HEK293 (cell line): ENCODE results near the gene C8G.

Source experiments
- CTCF ChIA-PET: fragments of 350-600 bp; formaldehyde crosslinking; extraction: SDS; loops from one replicate; lab custom pipeline; 2021; ENCODE audit warnings: antibody characterized with exemption; lab: Yijun Ruan, JAX
- POLR2A ChIA-PET: fragments of 300-600 bp; formaldehyde crosslinking; extraction: SDS; loops from one replicate; lab custom pipeline; 2020; ENCODE audit warnings: antibody characterized with exemption, inconsistent platforms; lab: Yijun Ruan, JAX
- H3K27ac ChIP-seq: fragments of 200-500 bp; sonication (Bioruptor generic); 2 replicates; pipeline ENCODE4 v1.5.1; 2014; ENCODE audit warnings: low read depth, low read length, control low read depth, inconsistent platforms; ENCODE audit errors: extremely low read depth
- H3K36me3 ChIP-seq, 2 experiments: fragments of 200-500 bp in 1 of 2; sonication (Bioruptor generic) in 1 of 2; 1 replicate in 1 of 2; 2 replicates in 1 of 2; pipeline ENCODE4 v1.5.1; 2014 to 2017; ENCODE audit warnings: inconsistent platforms in 2 of 2, low read length in 2 of 2; ENCODE audit not compliant: control insufficient read depth in 2 of 2, insufficient read depth in 1 of 2
- H3K4me1 ChIP-seq: fragments of 200-500 bp; sonication (Bioruptor generic); 2 replicates; pipeline ENCODE4 v1.5.1; 2014; ENCODE audit warnings: mild to moderate bottlenecking, low read length, inconsistent platforms; ENCODE audit not compliant: control insufficient read depth, insufficient read depth
- H3K4me3 ChIP-seq: 2 replicates; pipeline ENCODE4 v1.5.1; 2011; ENCODE audit warnings: low read depth, mild to moderate bottlenecking, control low read depth, low read length, moderate library complexity
- H3K9me3 ChIP-seq: fragments of 200-500 bp; sonication (Bioruptor generic); 2 replicates; pipeline ENCODE4 v1.5.1; 2014; ENCODE audit warnings: low read depth, low read length, inconsistent platforms; ENCODE audit not compliant: control insufficient read depth, insufficient read depth
- EGR2 ChIP-seq: fragments of 450-650 bp; formaldehyde crosslinking; IDR thresholded peaks from 2 replicates; pipeline ENCODE4 v1.5.1; 2016; ENCODE audit warnings: low read depth, missing biosample characterization, missing genetic modification characterization
- GLI2 ChIP-seq: fragments of 450-650 bp; formaldehyde crosslinking; IDR thresholded peaks from 2 replicates; pipeline ENCODE4; 2017; ENCODE audit warnings: missing biosample characterization, missing genetic modification characterization, low read depth, borderline replicate concordance
- GLI4 ChIP-seq: fragments of 450-650 bp; formaldehyde crosslinking; IDR thresholded peaks from 2 replicates; pipeline ENCODE4 v1.5.1; 2016; ENCODE audit warnings: missing biosample characterization, missing genetic modification characterization
- IKZF3 ChIP-seq: fragments of 450-650 bp; IDR thresholded peaks from 2 replicates; pipeline ENCODE4 v1.5.0; 2018; ENCODE audit warnings: missing biosample characterization, mild to moderate bottlenecking, missing genetic modification characterization, moderate library complexity
- KLF1 ChIP-seq: fragments of 450-650 bp; formaldehyde crosslinking; IDR thresholded peaks from 2 replicates; pipeline ENCODE4 v1.5.1; 2016; ENCODE audit warnings: missing biosample characterization, missing genetic modification characterization
- KLF10 ChIP-seq: fragments of 450-650 bp; IDR thresholded peaks from 2 replicates; pipeline ENCODE4 v1.5.1; 2018; ENCODE audit warnings: missing biosample characterization, mild to moderate bottlenecking, missing genetic modification characterization
- KLF8 ChIP-seq: fragments of 450-650 bp; formaldehyde crosslinking; IDR thresholded peaks from 2 replicates; pipeline ENCODE4 v1.5.1; 2016; ENCODE audit warnings: missing biosample characterization, missing genetic modification characterization
- MYNN ChIP-seq: fragments of 450-650 bp; formaldehyde crosslinking; IDR thresholded peaks from 2 replicates; pipeline ENCODE4 v1.5.1; 2016; ENCODE audit warnings: missing biosample characterization, missing genetic modification characterization, borderline replicate concordance
- PBX3 ChIP-seq: sonication (generic); formaldehyde crosslinking; IDR thresholded peaks from 2 replicates; pipeline ENCODE4 v1.8.1; 2022; ENCODE audit warnings: mild to moderate bottlenecking, moderate library complexity, missing genetic modification reagents
- SCRT2 ChIP-seq: fragments of 450-650 bp; formaldehyde crosslinking; IDR thresholded peaks from 2 replicates; pipeline ENCODE4 v1.5.1; 2016; ENCODE audit warnings: missing biosample characterization, missing genetic modification characterization
- SP2 ChIP-seq: fragments of 450-650 bp; formaldehyde crosslinking; IDR thresholded peaks from 2 replicates; pipeline ENCODE4 v1.5.1; 2016; ENCODE audit warnings: missing biosample characterization, missing genetic modification characterization
- WT1 ChIP-seq: fragments of 450-650 bp; formaldehyde crosslinking; IDR thresholded peaks from 2 replicates; pipeline ENCODE4 v1.5.1; 2016; ENCODE audit warnings: missing biosample characterization, missing genetic modification characterization
- ZBTB17 ChIP-seq: fragments of 450-650 bp; formaldehyde crosslinking; IDR thresholded peaks from 2 replicates; pipeline ENCODE4 v1.5.1; 2016; ENCODE audit warnings: missing biosample characterization, missing genetic modification characterization
- ZBTB48 ChIP-seq: fragments of 450-650 bp; formaldehyde crosslinking; IDR thresholded peaks from 2 replicates; pipeline ENCODE4 v1.5.1; 2016; ENCODE audit warnings: missing biosample characterization, missing genetic modification characterization
- ZBTB6 ChIP-seq: fragments of 450-650 bp; formaldehyde crosslinking; IDR thresholded peaks from 2 replicates; pipeline ENCODE4 v1.5.1; 2017; ENCODE audit warnings: missing biosample characterization, missing genetic modification characterization
- ZEB2 ChIP-seq: fragments of 450-650 bp; formaldehyde crosslinking; IDR thresholded peaks from 2 replicates; pipeline ENCODE4 v1.5.1; 2016; ENCODE audit warnings: missing biosample characterization, missing genetic modification characterization
- ZNF10 ChIP-seq: fragments of 450-650 bp; formaldehyde crosslinking; IDR thresholded peaks from 2 replicates; pipeline ENCODE4 v1.5.1; 2017; ENCODE audit warnings: missing biosample characterization, missing genetic modification characterization
- ZNF155 ChIP-seq: fragments of 450-650 bp; formaldehyde crosslinking; IDR thresholded peaks from 2 replicates; pipeline ENCODE4 v1.5.1; 2016; ENCODE audit warnings: missing biosample characterization, missing genetic modification characterization
- ZNF19 ChIP-seq: fragments of 450-650 bp; formaldehyde crosslinking; IDR thresholded peaks from 2 replicates; pipeline ENCODE4; 2016; ENCODE audit warnings: missing biosample characterization, missing genetic modification characterization, low read depth
- ZNF23 ChIP-seq: fragments of 450-650 bp; formaldehyde crosslinking; IDR thresholded peaks from 2 replicates; pipeline ENCODE4 v1.5.1; 2016; ENCODE audit warnings: missing biosample characterization, missing genetic modification characterization, borderline replicate concordance
- ZNF311 ChIP-seq: fragments of 450-650 bp; formaldehyde crosslinking; IDR thresholded peaks from 2 replicates; pipeline ENCODE4 v1.5.1; 2017; ENCODE audit warnings: missing biosample characterization, missing genetic modification characterization, borderline replicate concordance
- ZNF366 ChIP-seq: fragments of 450-650 bp; formaldehyde crosslinking; conservative IDR thresholded peaks from 2 replicates; pipeline ENCODE4 v1.5.1; 2016; ENCODE audit warnings: missing biosample characterization, missing genetic modification characterization
- ZNF426 ChIP-seq: fragments of 450-650 bp; formaldehyde crosslinking; IDR thresholded peaks from 2 replicates; pipeline ENCODE4 v1.5.1; 2017; ENCODE audit warnings: missing biosample characterization, missing genetic modification characterization, mild to moderate bottlenecking, inconsistent platforms, moderate library complexity
- ZNF530 ChIP-seq: fragments of 450-650 bp; formaldehyde crosslinking; IDR thresholded peaks from 2 replicates; pipeline ENCODE4 v1.5.1; 2016; ENCODE audit warnings: low read depth, missing biosample characterization, missing genetic modification characterization
- ZNF785 ChIP-seq: fragments of 450-650 bp; formaldehyde crosslinking; IDR thresholded peaks from 2 replicates; pipeline ENCODE4 v1.5.1; 2016; ENCODE audit warnings: missing biosample characterization, missing genetic modification characterization
- ZSCAN4 ChIP-seq: fragments of 450-650 bp; formaldehyde crosslinking; IDR thresholded peaks from 2 replicates; pipeline ENCODE4 v1.5.1; 2017; ENCODE audit warnings: missing biosample characterization, missing genetic modification characterization
- TF ChIP-seq, protein P1 (sequence below): fragments of 450-650 bp; formaldehyde crosslinking; IDR thresholded peaks from 2 replicates; pipeline ENCODE4 v1.5.1; 2016; ENCODE audit warnings: missing biosample characterization, missing genetic modification characterization

The C8G gene

GRCh38 chr9:136900556-136900955 is 44.5 kb upstream of the C8G start (continued):
- TF ChIP-seq ZSCAN4 (tag by site-specific recombination), result no peak
- TF ChIP-seq SCRT2 (tag by site-specific recombination), result no peak

GRCh38 chr9:136900988-136901515 is 44.0 kb upstream of the C8G start:
- Histone ChIP-seq H3K4me1 (no peaks in the 10 kb centered on the region), H3K36me3 (peaks cover 19 to 60% of the 10 kb centered on the region in 2 experiments; a peak in 2 of 3 replicates), H3K27ac (no peak overlapping the region), H3K4me3 (no peak overlapping the region), H3K9me3 (no peaks in the 10 kb centered on the region)
- no peak for TF ChIP-seq ZNF426 (tag by site-specific recombination)
- no peak for TF ChIP-seq ZSCAN4 (tag by site-specific recombination)
- no peak for TF ChIP-seq GLI4
- no peak for TF ChIP-seq ZNF530 (tag by site-specific recombination)
- no peak for TF ChIP-seq ZNF155
- no peak for TF ChIP-seq KLF10 (tag by site-specific recombination)
- no peak for TF ChIP-seq MYNN (tag by site-specific recombination)
- TF ChIP-seq IKZF3 (tag by site-specific recombination), result no peak
- TF ChIP-seq ZBTB6, result no peak
- no peak for TF ChIP-seq WT1 (tag by site-specific recombination)
- TF ChIP-seq, protein P1, sequence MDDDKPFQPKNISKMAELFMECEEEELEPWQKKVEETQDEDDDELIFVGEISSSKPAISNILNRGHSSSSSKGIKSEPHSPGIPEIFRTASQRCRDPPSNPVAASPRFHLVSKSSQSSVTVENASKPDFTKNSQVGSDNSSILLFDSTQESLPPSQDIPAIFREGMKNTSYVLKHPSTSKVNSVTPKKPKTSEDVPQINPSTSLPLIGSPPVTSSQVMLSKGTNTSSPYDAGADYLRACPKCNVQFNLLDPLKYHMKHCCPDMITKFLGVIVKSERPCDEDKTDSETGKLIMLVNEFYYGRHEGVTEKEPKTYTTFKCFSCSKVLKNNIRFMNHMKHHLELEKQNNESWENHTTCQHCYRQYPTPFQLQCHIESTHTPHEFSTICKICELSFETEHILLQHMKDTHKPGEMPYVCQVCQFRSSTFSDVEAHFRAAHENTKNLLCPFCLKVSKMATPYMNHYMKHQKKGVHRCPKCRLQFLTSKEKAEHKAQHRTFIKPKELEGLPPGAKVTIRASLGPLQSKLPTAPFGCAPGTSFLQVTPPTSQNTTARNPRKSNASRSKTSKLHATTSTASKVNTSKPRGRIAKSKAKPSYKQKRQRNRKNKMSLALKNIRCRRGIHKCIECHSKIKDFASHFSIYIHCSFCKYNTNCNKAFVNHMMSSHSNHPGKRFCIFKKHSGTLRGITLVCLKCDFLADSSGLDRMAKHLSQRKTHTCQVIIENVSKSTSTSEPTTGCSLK (tag by site-specific recombination), result no peak
- TF ChIP-seq ZNF10, result no peak
- TF ChIP-seq ZNF23 (tag by site-specific recombination), result no peak
- TF ChIP-seq ZNF785, result no peak
- no peak for TF ChIP-seq KLF8
- TF ChIP-seq ZBTB48 (tag by site-specific recombination), result no peak
- ChIA-PET CTCF (interaction anchor here (0.6 to 0.8 kb wide), 2 partner anchors 128 to 1590 kb away, joined by 3 to 5 read pairs; no protein-coding TSS in a partner anchor), POLR2A (no interaction called here)

DNA sequence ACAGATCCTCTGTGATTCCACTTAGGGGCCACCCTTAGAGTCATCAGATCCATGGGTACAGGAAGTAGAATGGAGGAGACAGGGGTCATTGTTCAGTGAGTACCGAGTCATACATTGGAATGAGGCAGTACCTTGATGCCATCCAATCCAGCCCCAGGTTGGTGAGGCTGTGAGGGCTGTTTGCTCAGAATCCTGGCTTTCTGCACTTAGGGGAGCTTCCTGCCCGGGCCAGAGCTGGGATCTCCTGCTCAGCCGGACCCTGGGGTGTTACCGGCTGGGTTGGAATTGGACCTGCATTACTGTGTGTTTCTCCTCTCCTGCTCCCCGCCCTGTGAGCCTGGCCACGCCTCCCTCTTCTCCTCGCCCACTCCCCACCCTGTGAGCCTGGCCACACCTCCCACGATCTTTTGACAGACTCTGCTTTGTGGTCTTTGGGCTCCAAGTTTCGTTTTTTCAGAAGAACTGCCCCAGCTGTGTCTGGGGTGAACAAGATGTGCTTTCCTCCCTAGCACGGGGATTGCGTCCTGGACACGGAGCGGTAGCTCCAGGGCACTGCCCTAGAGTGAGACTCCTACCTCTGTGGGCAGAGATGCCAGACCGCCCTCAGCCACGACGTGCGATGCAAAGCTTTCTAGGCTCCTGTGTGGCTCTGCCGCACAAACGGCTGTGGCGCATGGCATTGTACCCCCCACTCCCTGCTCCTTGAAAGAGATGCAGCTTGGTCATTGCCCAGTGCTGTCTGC is 43.4 kb upstream of the C8G start:
- H3K4me3 ChIP-seq, result no peak overlapping the region
- TF ChIP-seq ZNF311 (0 out of 2 replicates have a peak, but pooled peaks have one; percentile 9), ZNF366 (tag by site-specific recombination) (no peak), PBX3 (CRISPR knock-in tag) (no peak), ZEB2 (tag by site-specific recombination) (no peak), ZNF19 (tag by site-specific recombination) (no peak), SP2 (tag by site-specific recombination) (0 out of 2 replicates have a peak, but pooled peaks have one; percentile 11), KLF1 (peak; percentile 88), ZBTB17 (tag by site-specific recombination) (peak; percentile 63), GLI2 (tag by site-specific recombination) (no peak), EGR2 (tag by site-specific recombination) (peak; percentile 68; the same call in 1 of the 2 replicates)

More for the DNA sequence above, 43.4 kb upstream of the C8G start:
- Histone ChIP-seq H3K4me1 (no peaks in the 10 kb centered on the region), H3K9me3 (no peaks in the 10 kb centered on the region), H3K27ac (no peak overlapping the region), H3K36me3 (peaks cover 19 to 65% of the 10 kb centered on the region in 2 experiments; a peak in 2 of 3 replicates)
- ChIA-PET CTCF (interaction anchor here (0.6 to 0.7 kb wide), 2 partner anchors 128 to 1590 kb away, joined by 3 read pairs; no protein-coding TSS in a partner anchor), POLR2A (interaction anchor here (0.5 to 1.5 kb wide), 2 partner anchors 15 to 22 kb away, joined by 5 to 7 read pairs; partner anchors contain the start of gene TRAF2)
